Activated CD4-positive, CD25-positive, alpha-beta regulatory T cell (primary cell): Measurements from ENCODE around the gene WNK1.
A peak's percentile ranks its signal among the peaks of the same experiment; 100 is the strongest.
"Not testable (repeated sequence)": the region's sequence is repeated elsewhere in the genome, so short reads cannot be mapped to it uniquely, and the experiment has no call there.

Source experiments
- DNase-seq, 4 experiments: peaks; one replicate each; lab custom pipeline; 2025; lab: John Stamatoyannopoulos, UW

Gene WNK1

GRCh38 chr12:751999-752694 lies at the start of gene WNK1:
WNK1 (plus strand) TSS chr12:752579; CDS start chr12:753566, 987 bp downstream.
- DNase-seq = peak; percentile 94 to 96 (median 96)

DNA sequence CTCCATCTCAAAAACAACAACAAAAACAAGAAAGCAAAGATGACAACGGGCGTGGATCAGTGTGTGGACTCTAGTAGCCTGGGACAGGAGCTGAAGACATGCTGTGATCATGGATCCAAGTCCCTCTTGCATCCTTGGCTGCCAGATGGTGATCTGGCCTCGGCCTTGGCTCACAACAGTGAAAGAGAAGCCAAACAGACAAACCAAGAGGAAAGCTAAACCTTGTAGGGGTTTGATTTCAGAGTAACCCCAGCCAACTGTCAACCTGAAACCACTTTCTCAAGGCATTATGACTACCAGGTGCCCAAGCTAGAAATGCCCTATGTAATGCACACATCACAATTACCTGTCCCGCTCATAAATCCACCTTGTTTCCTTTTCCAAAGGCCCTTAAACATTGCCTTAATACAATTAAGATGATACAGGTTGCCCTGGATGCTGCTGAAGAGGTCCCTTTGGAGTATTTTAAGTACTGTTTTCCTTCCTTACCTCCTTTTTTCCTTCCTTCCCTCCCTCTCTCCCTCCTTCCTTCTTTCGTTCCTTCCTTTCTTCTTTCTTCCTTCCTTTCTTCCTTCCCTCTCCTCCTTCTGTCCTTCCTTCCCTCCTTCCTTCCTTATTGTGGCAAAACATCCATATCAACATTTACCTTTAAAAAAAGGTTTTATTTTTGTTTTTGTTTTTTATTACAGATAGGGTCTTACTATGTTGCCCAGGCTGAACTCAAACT lies 47.7 kb upstream of the WNK1 start:
- DNase-seq = no peak

DNA sequence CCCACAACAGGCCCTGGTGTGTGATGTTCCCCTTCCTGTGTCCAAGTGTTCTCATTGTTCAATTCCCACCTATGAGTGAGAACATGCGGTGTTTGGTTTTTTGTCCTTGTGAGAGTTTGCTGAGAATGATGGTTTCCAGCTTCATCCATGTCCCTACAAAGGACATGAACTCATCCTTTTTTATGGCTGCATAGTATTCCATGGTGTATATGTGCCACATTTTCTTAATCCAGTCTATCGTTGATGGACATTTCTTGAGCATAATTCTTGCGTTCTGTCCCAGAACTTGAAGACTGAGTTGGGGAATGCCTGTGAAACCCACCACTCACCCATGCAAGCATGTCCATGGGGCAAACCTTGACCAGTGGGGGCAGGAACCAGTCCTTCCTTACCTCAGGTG lies 44.3 kb upstream of the WNK1 start:
- DNase-seq = not testable (repeated sequence)

DNA sequence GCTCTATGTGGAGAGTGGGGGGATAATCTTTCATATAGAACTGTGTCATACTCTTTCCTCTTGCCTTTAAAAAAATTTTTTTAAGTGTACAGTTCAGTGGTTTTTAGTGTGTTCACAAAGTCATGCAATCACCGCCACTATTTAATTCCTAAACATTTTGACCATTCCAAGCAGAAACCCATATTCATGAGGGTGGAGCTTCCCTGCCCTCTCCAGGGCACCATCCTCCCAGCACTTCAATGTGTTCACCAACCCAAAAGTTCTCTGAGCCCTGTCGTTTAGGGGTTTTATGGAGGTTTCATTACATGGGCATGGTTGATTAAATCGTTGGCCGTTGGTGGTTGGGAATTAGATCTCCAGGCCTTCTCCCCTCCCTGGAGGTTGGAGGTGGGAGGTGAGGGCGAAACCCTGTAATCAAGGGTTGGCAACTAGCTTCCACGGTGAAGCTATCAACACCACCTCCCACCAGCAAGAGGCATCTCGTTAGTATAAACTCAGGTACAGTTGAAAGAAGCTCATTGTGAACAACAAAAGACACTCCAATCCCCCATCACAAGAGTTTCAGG lies 42.8 kb upstream of the WNK1 start:
- DNase-seq = no peak

DNA sequence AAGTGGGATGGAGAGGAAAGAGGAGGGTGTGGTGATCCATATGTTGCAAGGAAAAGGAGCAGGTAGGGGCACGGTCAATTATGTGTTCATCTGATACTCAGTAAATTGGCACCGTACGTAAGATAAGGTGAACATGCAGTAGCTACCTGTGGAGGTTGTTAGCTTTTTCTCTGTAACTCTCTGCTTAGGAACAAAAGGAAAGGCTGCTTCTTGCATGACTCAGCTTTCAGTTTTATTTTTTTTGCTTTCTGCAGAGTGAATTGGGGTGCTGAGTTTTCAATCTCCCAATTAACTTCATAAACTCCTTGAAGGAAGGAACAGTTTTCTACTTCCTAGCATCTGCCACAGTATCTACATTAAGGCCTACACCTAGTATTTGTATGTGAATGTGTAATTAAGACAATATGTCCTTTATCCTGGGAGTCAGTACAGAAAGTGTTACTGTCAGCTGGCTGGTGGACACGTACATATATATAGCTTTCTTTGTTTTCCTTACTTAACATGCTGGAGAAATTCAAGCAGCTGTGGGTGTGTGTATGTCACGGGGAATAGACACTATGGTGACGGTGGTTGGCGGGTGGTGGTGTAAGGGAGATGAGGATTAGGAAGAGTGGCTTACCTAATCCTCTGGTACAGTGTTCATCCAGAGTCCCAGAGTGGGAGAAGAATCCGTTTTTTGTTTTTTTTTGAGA lies 40.1 kb upstream of the WNK1 start:
- no peak for DNase-seq

- DNase-seq = no peak
Measured at GRCh38 chr12:713281-713875, 39.0 kb upstream of the WNK1 start.

DNA sequence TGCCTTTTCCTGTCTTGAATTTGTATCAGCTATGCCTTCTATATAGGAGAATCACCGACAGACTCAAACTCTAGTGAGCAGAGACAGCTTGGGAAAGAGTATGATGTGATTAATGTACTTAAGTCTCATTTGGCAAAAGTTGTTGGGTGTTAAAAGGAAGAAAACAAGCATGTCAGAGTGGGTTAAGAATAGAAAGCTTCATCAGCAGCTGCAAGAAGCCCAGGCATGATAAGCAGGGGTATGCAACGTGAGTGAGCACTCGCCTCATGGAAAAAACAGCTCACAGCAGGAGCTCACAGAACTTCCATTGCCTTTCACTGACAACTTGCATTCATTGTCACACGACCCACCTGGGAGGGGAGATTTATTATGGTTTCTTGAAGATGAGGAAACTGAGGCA lies 35.9 kb upstream of the WNK1 start:
- DNase-seq = no peak

DNA sequence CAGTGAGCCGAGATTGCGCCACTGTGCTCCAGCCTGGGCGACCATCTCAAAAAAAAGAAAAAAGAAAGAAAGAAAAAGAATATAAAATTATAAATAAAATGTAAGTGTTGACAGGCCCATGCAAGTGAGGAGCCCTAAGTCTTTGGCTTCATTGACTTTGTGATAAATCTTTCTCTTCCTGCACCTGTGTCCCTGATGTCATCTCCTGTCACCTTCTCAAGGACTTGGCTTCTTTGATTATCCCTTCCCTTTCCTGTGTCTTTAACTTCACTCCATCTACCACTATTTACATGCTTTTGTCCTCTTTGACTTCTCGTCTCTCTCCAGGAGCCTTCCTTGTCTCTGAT lies 33.6 kb upstream of the WNK1 start:
- DNase-seq = no peak

- DNase-seq = no peak
Measured at GRCh38 chr12:720231-720941, 32.0 kb upstream of the WNK1 start.

- no peak for DNase-seq
Measured at GRCh38 chr12:724194-724855, 28.1 kb upstream of the WNK1 start.

GRCh38 chr12:725076-725475 lies 27.3 kb upstream of the WNK1 start:
- DNase-seq = no peak

DNA sequence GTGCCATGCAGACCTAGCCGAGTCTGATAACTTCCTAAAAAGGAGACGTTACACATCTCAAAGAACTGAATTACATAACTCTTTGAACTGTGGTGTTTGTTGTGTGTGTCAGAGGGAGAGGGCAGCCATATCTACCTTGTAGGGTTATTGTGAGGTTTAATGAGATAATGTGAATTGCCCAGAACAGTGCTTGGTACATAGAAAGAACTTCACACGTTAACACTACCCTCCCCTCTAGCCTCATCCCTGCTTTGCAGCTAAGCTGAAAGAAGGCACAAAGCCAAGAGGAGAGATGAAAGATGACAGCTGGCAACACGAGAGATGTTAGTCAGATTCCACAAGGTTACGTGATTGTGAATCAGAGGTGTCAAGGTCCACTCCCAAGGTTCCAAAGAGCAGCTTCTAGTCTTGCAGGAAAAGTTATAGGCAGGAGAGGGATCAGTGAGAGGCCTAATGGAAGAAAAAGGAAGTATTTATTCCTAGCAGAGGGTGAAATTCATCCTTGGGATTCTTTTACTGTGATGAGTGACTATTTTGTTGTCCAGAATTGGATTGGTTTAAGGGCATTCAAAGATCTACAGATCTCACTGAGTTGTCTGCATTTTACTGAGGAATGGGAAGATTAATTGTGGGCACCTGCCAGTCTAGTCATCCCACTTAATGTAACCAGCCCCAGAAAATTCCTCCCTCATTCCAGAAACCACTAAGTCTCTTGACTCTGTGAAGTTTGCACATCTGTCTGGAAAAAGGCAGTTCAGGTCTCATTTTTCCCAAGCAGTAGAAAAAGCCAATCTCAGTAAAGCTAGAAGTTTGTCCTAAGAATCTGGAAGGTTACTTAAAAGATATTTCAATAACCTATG lies 25.9 kb upstream of the WNK1 start:
- DNase-seq = no peak

- no peak for DNase-seq
Measured at GRCh38 chr12:727321-727720, 25.1 kb upstream of the WNK1 start.

DNA sequence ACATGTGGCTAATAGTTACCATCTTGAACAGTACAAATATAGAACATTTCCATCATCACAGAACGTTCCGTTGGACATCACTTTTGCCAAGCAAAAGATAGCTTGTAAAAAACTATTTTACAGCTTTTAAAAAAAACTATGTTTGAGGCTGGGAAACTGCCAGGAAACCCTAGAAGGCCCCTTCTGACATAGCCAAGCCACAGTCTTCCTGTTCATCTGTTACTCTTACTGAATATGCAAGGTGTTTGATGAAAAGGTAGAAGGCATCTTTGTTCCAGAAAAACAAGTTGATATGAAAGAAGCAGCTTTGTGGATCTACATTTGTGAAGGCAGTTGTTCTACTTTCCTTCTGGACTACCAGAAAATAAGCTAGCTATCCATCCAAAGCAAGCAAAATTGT lies 23.6 kb upstream of the WNK1 start:
- no peak for DNase-seq

DNA sequence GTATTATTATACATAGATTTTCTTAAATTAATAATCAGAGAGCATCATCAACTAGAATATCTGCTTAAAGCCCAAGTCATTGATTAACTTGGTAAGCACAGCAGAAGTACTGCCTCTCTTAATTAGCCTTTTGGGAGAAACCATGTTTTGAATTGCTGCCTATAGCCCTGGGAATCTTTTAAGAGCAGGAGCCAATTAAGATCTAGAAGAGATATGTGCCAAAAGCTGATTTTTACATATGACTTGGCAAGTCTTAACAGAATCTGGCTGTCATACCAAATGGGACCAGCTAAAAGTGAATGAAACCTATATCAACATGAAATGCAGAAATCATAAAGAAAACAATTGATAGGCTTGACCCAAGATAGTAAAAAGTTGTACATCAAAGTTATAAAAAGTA lies 23.2 kb upstream of the WNK1 start:
- no peak for DNase-seq

- DNase-seq = no peak
Measured at GRCh38 chr12:730550-730949, 21.8 kb upstream of the WNK1 start.

- DNase-seq = no peak
Measured at GRCh38 chr12:737122-737739, 15.1 kb upstream of the WNK1 start.

- no peak for DNase-seq
Measured at GRCh38 chr12:738712-739111, 13.7 kb upstream of the WNK1 start.

DNA sequence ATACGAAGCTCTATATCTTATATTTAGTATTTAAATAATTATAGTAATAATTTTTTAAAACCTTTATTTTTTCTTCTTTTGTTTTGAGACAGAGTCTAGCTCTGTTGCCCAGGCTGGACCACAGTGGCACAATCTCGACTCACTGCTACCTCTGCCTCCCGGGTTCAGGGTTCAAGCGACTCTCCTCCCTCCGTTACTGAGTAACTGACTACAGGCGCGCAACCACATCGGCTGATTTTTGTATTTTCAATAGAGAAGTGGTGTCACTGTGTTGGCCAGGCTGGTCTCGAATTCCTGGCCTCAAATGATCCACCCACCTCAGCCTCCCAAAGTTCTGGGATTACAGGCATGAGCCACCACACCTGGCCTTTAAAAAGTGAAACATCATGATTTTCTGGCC lies 13.0 kb upstream of the WNK1 start:
- DNase-seq = no peak

DNA sequence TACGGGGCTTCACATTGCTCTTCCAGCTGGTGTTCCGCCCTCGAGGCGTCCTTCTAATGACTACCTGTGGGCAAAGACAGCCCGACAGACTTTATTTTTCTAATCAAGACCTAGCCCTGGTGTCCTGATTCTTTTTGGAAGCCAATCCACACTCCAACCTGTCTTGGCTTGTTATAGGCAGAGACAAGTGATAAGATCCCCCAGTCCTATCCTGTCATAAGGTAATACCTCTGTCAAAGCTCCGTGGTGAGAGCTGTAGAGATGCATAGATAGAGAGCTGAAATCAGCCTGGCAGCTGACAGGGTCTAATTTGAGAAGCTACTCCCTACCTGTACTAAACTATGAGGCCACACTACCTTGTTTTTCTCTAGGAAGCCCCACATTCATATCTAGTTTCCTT lies 11.5 kb upstream of the WNK1 start:
- DNase-seq = no peak
